ENCODE data around the gene DLGAP1.

DNA sequence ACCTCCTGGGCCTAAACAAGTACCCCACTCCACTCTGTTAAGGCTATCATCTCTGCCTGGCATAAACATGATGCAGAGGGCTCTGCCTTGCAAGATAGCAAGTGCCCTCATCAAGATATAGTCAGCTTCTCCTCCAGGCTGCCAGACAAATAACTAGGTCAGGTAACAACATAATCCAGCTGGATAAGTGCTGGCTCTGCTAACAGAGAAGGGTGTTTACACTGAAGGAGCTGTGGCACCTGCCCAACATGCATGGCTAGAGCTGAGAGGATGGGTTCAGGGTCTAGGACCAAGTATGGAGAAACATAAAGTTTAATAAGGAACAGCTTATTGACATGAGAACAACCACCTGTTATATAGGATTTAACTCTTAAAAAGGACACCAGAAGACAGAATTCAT lies 42.8 kb downstream of the DLGAP1 start:
- TF ChIP-seq SUZ12 (IDR thresholded peaks at IDR 0.05) (no peak), NFRKB (IDR thresholded peaks at IDR 0.05) (no peak), TARDBP (IDR thresholded peaks at IDR 0.05) (no peak), FOXK2 (IDR thresholded peaks at IDR 0.05) (no peak), SP1 (IDR thresholded peaks at IDR 0.05) (no peak), FOXM1 (IDR thresholded peaks at IDR 0.05; ENCODE audit: borderline replicate concordance) (no peak), LEF1 (IDR thresholded peaks at IDR 0.05; ENCODE audit: borderline replicate concordance) (no peak), BHLHE40 (IDR thresholded peaks at IDR 0.05; ENCODE audit: borderline replicate concordance) (no peak), L3MBTL2 (conservative IDR thresholded peaks at IDR 0.05) (no peak), CTBP1 (IDR thresholded peaks at IDR 0.05; ENCODE audit: borderline replicate concordance) (no peak)
- TF ChIP-seq, protein P1, sequence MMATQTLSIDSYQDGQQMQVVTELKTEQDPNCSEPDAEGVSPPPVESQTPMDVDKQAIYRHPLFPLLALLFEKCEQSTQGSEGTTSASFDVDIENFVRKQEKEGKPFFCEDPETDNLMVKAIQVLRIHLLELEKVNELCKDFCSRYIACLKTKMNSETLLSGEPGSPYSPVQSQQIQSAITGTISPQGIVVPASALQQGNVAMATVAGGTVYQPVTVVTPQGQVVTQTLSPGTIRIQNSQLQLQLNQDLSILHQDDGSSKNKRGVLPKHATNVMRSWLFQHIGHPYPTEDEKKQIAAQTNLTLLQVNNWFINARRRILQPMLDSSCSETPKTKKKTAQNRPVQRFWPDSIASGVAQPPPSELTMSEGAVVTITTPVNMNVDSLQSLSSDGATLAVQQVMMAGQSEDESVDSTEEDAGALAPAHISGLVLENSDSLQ (IDR thresholded peaks at IDR 0.05): no peak
